ENCODE data around the gene CRYBG1. TPM values are rescaled to one million over a fixed set of nuclear protein-coding genes. Genes with fewer than 3 reads are reported as not detected.

CRYBG1 gene
- total RNA-seq, 2 donors from 2014 or later, result 2.5 to 2.7 TPM

DNA sequence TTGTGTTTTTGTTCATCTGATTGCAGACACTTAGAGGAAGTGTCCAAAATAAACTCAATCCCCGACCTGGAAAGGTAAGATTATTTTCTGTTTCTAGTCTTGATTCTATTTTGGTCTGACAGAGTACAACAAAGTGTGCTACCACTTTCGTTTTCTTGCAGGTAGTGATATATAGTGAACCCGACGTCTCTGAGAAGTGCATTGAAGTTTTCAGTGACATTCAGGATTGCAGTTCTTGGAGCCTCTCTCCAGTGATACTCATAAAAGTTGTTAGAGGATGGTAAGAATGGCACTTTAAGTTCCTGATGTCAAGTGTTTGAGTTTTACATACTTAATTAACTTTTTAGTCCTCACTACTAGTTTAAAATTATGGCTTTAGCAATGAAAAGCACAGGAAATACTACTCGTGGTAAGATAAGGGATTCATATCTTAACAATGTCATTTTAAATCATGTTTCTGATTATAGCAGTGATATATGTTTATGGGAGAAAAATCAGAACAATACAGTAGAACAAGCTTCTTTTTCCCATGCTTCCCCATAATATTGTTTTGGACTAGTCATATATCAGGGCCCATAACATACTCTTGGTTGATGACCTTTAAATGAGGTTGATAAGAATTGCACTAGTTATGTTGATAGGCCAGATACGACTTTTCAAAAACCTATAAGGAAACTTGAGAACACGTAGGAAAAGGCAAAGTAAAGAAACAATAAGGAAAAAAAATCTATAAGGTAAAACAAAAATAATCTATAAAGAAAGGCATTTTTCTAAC lies 164.8 kb downstream of the CRYBG1 start:
- no peak for TF ChIP-seq CTCF (conservative IDR thresholded peaks at IDR 0.05)
- no peak overlapping the region for H3K4me3 Mint-ChIP-seq
- Histone ChIP-seq H3K27ac (ENCODE audit: low read depth, low read length) (no peak overlapping the region), H3K9ac (ENCODE audit: extremely low read depth, low read length, poor library complexity, severe bottlenecking) (no peak overlapping the region), H3K36me3 (ENCODE audit: control insufficient read depth, insufficient read depth, low read length) (no peaks in the 10 kb centered on the region), H3K9me3 (ENCODE audit: control insufficient read depth, low read length) (no peaks in the 10 kb centered on the region), H3K27me3 (ENCODE audit: control insufficient read depth, insufficient read depth, low read length, poor library complexity, severe bottlenecking) (no peaks in the 10 kb centered on the region), H3K4me1 (ENCODE audit: control insufficient read depth, insufficient read depth, low read length) (no peaks in the 10 kb centered on the region), H3K4me3 (ENCODE audit: low read length) (no peak overlapping the region)
- no peak for DNase-seq
- WGBS, 2 experiments (ENCODE audit: insufficient coverage in 1 of 2, insufficient read length in 1 of 2), result 82 to 93% methylated on average over 4 to 6 of the region's 7 CpGs
- no peaks in the 10 kb centered on the region for H3K4me1 Mint-ChIP-seq
- H3K27ac Mint-ChIP-seq, result no peak overlapping the region
- H3K36me3 Mint-ChIP-seq (ENCODE audit: low read depth), result no peaks in the 10 kb centered on the region
- H3K27me3 Mint-ChIP-seq (ENCODE audit: insufficient read depth), result peaks cover 2% of the 10 kb centered on the region
- no peaks in the 10 kb centered on the region for H3K9me3 Mint-ChIP-seq

DNA sequence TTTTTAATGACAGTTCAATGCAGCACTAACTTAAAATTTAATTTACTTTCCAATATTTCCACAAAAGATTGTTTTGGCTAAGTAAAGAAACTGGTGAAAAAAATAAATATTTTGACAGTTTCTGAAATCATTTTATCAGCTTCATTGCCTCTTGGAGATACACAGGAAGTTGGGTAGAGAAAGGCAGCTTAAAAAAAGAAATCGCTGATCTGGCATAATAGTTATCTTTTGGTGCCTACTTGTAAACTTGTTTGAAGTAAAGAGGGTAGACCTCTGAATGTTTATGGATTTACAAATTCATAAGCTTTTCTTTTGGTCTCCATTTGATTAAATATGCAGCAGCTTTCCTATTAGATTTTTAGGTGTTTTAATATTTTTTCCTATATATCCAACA lies 165.4 kb downstream of the CRYBG1 start:
- H3K4me1 ChIP-seq (ENCODE audit: control insufficient read depth, insufficient read depth, low read length), result no peaks in the 10 kb centered on the region
- Mint-ChIP-seq H3K9me3 (no peaks in the 10 kb centered on the region), H3K27ac (no peak overlapping the region), H3K27me3 (ENCODE audit: insufficient read depth) (peaks cover 2% of the 10 kb centered on the region), H3K36me3 (ENCODE audit: low read depth) (no peaks in the 10 kb centered on the region), H3K4me1 (no peaks in the 10 kb centered on the region), H3K4me3 (no peak overlapping the region)
- H3K27me3 ChIP-seq (ENCODE audit: control insufficient read depth, insufficient read depth, low read length, poor library complexity, severe bottlenecking), result no peaks in the 10 kb centered on the region
- H3K36me3 ChIP-seq (ENCODE audit: control insufficient read depth, insufficient read depth, low read length), result no peaks in the 10 kb centered on the region
- 96 to 100% methylated on average over 1 of the region's 1 CpG for WGBS, 2 experiments (ENCODE audit: insufficient coverage in 1 of 2, insufficient read length in 1 of 2)
- TF ChIP-seq CTCF (conservative IDR thresholded peaks at IDR 0.05), result no peak
- H3K9me3 ChIP-seq (ENCODE audit: control insufficient read depth, low read length), result no peaks in the 10 kb centered on the region
- H3K27ac ChIP-seq (ENCODE audit: low read depth, low read length), result no peak overlapping the region
- H3K4me3 ChIP-seq (ENCODE audit: low read length), result no peak overlapping the region
- no peak overlapping the region for H3K9ac ChIP-seq (ENCODE audit: extremely low read depth, low read length, poor library complexity, severe bottlenecking)
- no peak for DNase-seq

GRCh38 chr6:106527117-106527516 lies 166.6 kb downstream of the CRYBG1 start:
- H3K36me3 ChIP-seq (ENCODE audit: control insufficient read depth, insufficient read depth, low read length), result no peaks in the 10 kb centered on the region
- H3K27me3 Mint-ChIP-seq (ENCODE audit: insufficient read depth), result no peaks in the 10 kb centered on the region
- H3K4me3 ChIP-seq (ENCODE audit: low read length), result no peak overlapping the region
- no peak overlapping the region for H3K27ac ChIP-seq (ENCODE audit: low read depth, low read length)
- H3K4me3 Mint-ChIP-seq, result no peak overlapping the region
- H3K27me3 ChIP-seq (ENCODE audit: control insufficient read depth, insufficient read depth, low read length, poor library complexity, severe bottlenecking), result no peaks in the 10 kb centered on the region
- no peaks in the 10 kb centered on the region for H3K4me1 Mint-ChIP-seq
- 89 to 90% methylated on average over 1 to 2 of the region's 2 CpGs for WGBS, 2 experiments (ENCODE audit: insufficient coverage in 1 of 2, insufficient read length in 1 of 2)
- H3K9ac ChIP-seq (ENCODE audit: extremely low read depth, low read length, poor library complexity, severe bottlenecking), result no peak overlapping the region
- no peaks in the 10 kb centered on the region for H3K36me3 Mint-ChIP-seq (ENCODE audit: low read depth)
- no peaks in the 10 kb centered on the region for H3K4me1 ChIP-seq (ENCODE audit: control insufficient read depth, insufficient read depth, low read length)
- no peak overlapping the region for H3K27ac Mint-ChIP-seq
- no peak for DNase-seq
- H3K9me3 Mint-ChIP-seq, result no peaks in the 10 kb centered on the region
- H3K9me3 ChIP-seq (ENCODE audit: control insufficient read depth, low read length), result no peaks in the 10 kb centered on the region
- no peak for TF ChIP-seq CTCF (conservative IDR thresholded peaks at IDR 0.05)

Data from endodermal cell (in vitro differentiated cells).